ENCODE measurements around the gene VPS13C.

Gene VPS13C

DNA sequence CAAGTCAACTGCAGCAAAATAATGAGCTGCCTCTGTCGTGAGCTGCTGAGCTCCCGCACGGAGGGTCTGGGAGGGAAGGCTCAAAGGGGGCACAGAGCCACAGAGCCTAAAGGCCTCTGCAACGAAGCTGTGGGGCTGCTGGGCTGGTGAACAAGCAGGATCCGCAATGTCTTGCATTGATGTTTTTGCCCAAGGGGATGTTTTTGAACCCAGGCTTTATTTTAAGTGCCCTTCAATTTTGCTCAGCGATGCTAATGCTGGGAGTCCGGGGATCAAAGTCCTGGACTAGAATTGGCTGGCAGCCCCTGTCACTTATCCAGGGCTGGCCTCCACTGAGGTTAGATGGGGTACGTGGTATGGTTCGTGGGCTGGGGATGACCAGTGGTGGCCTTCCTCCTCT is 240.0 kb downstream of the VPS13C start:
- no peak overlapping the region for H3K4me3 ChIP-seq (ENCODE audit: low read depth, low read length)
- H3K4me1 ChIP-seq: no peaks in the 10 kb centered on the region
- no peaks in the 10 kb centered on the region for H3K36me3 ChIP-seq
- DNase-seq: no peak
- no peaks in the 10 kb centered on the region for H3K27me3 ChIP-seq
- H3K9me3 ChIP-seq: no peaks in the 10 kb centered on the region
- TF ChIP-seq CTCF (IDR thresholded peaks at IDR 0.05; ENCODE audit: low read depth, low read length): no peak

DNA sequence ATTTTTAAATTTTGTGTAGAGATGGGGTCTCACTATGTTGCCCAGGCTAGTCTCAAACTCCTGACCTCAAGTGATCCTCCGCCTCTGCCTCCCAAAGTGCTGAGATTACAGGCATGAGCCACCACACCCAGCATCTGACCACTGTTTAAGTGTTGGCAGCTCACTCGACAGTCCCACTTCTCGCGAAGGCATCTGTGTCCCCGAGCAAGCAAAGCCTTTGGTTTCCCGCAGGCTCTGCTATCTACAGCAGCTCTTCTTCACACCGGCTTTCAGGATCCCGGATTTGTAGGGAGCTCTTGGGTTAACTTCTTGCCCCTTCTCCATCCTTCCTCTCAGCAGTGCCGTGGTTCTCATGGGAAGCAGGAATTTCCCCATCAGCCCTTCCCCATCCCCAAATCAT is 240.9 kb downstream of the VPS13C start:
- H3K36me3 ChIP-seq: no peaks in the 10 kb centered on the region
- TF ChIP-seq CTCF (IDR thresholded peaks at IDR 0.05; ENCODE audit: low read depth, low read length): no peak
- no peaks in the 10 kb centered on the region for H3K27me3 ChIP-seq

DNA sequence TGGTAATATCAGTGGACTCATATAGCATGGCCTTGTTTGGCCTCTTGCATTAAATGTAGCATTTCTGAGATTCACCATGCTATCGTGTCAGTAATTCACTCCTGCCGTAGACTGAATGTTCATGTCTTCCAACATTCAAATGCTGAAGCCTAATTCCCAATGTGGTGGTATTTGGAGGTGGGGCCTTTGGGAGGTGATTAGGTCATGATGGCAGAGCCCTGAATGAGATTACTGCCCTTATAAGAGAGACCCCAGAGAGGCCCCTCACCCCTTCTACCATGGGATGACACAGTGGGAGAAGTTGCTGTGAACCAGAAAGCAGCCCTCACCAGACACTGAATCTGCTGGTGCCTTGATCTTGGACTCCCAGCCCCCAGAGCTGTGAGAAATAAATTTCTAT is 241.4 kb downstream of the VPS13C start:
- Histone ChIP-seq H3K36me3 (no peaks in the 10 kb centered on the region), H3K9me3 (no peaks in the 10 kb centered on the region), H3K4me1 (no peaks in the 10 kb centered on the region), H3K4me3 (ENCODE audit: low read depth, low read length) (no peak overlapping the region), H3K27me3 (no peaks in the 10 kb centered on the region)
- TF ChIP-seq CTCF (IDR thresholded peaks at IDR 0.05; ENCODE audit: low read depth, low read length): no peak
- DNase-seq: no peak

More for the DNA sequence above, 240.9 kb downstream of the VPS13C start:
- Histone ChIP-seq H3K4me3 (ENCODE audit: low read depth, low read length) (no peak overlapping the region), H3K9me3 (no peaks in the 10 kb centered on the region), H3K4me1 (no peaks in the 10 kb centered on the region)
- DNase-seq: no peak

DNA sequence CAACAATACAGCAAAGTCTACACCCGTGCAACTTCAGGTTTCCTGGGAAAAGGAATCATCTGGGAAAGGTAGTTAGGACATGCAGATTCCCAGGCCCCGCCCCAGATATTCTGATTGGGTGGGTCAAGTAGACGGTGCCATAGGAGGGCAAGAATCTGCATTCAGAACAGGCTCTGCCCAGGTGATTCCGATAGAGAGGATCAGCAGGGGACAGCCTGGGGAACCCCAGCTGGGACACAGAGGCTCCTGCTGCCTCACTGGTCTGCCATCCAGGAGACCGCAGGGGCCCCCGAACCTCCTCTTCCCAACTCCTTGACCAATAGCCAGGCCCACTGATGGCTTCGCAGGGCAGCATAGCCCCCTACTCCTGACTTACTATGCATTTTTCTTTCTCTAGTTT is 243.4 kb downstream of the VPS13C start:
- H3K36me3 ChIP-seq: no peaks in the 10 kb centered on the region
- TF ChIP-seq CTCF (IDR thresholded peaks at IDR 0.05; ENCODE audit: low read depth, low read length): no peak
- no peak for DNase-seq
- H3K4me1 ChIP-seq: peaks cover 3% of the 10 kb centered on the region
- no peaks in the 10 kb centered on the region for H3K9me3 ChIP-seq
- no peaks in the 10 kb centered on the region for H3K27me3 ChIP-seq
- H3K4me3 ChIP-seq (ENCODE audit: low read depth, low read length): no peak overlapping the region

- no peaks in the 10 kb centered on the region for H3K27me3 ChIP-seq
- H3K36me3 ChIP-seq: no peaks in the 10 kb centered on the region
- H3K4me3 ChIP-seq (ENCODE audit: low read depth, low read length): no peak overlapping the region
- peaks cover 4% of the 10 kb centered on the region for H3K4me1 ChIP-seq
- TF ChIP-seq CTCF (IDR thresholded peaks at IDR 0.05; ENCODE audit: low read depth, low read length): no peak
- DNase-seq: no peak
- H3K9me3 ChIP-seq: no peaks in the 10 kb centered on the region
Observed at GRCh38 chr15:61815356-61816083, 244.7 kb downstream of the VPS13C start.

DNA sequence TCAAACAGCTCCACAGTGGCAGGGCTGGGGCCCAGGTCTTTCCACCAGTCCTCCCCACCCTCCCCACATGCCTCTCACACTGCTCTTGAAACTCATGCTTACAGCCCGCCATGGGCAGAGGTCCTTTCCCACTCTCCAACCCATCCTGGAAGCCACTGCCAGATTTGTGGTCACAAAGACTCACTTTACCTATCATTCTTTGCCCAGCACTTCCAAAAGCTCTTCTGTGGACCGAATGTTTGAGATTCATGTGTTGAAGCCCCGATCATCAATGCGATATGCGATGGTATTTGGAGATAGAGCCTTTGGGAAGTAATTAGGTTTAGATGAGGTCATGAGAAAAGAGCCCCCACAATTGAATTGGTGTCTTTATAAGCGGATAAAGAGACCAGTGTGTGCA is 247.8 kb downstream of the VPS13C start:
- DNase-seq: no peak
- H3K9me3 ChIP-seq: no peaks in the 10 kb centered on the region
- peaks cover 4% of the 10 kb centered on the region for H3K4me1 ChIP-seq
- H3K27me3 ChIP-seq: no peaks in the 10 kb centered on the region
- no peak for TF ChIP-seq CTCF (IDR thresholded peaks at IDR 0.05; ENCODE audit: low read depth, low read length)
- H3K4me3 ChIP-seq (ENCODE audit: low read depth, low read length): no peak overlapping the region
- no peaks in the 10 kb centered on the region for H3K36me3 ChIP-seq
